ENCODE measurements around the gene FAAP20.

FAAP20 gene

GRCh38 chr1:2172551-2173146, 21.9 kb downstream of the FAAP20 start:
- TF ChIP-seq CTCF (conservative IDR thresholded peaks at IDR 0.05): no peak
- no peak overlapping the region for H3K27ac ChIP-seq

GRCh38 chr1:2172012-2172411, 22.6 kb downstream of the FAAP20 start:
- TF ChIP-seq CTCF (conservative IDR thresholded peaks at IDR 0.05): no peak
- H3K27ac ChIP-seq: no peak overlapping the region

GRCh38 chr1:2170211-2170610, 24.4 kb downstream of the FAAP20 start:
- no peak overlapping the region for H3K27ac ChIP-seq
- no peak for TF ChIP-seq CTCF (conservative IDR thresholded peaks at IDR 0.05)

- no peak overlapping the region for H3K27ac ChIP-seq
- TF ChIP-seq CTCF (conservative IDR thresholded peaks at IDR 0.05): no peak
Observed at GRCh38 chr1:2169200-2169836, 25.3 kb downstream of the FAAP20 start.

GRCh38 chr1:2168535-2168934, 26.0 kb downstream of the FAAP20 start:
- H3K27ac ChIP-seq: no peak overlapping the region
- TF ChIP-seq CTCF (conservative IDR thresholded peaks at IDR 0.05): no peak

GRCh38 chr1:2168090-2168489, 26.5 kb downstream of the FAAP20 start:
- no peak for TF ChIP-seq CTCF (conservative IDR thresholded peaks at IDR 0.05)
- H3K27ac ChIP-seq: no peak overlapping the region

GRCh38 chr1:2166695-2167094, 27.9 kb downstream of the FAAP20 start:
- H3K27ac ChIP-seq: no peak overlapping the region
- no peak for TF ChIP-seq CTCF (conservative IDR thresholded peaks at IDR 0.05)

All from VCaP (cell line).